Cortex of kidney (tissue), 1 donor: ENCODE measurements around the gene TMEM255A.
"Not testable (repeated sequence)": the region's sequence is repeated elsewhere in the genome, so short reads cannot be mapped to it uniquely, and the experiment has no call there.

ENCODE experiments used
- DNase-seq: peaks from one replicate; lab custom pipeline; 2025; lab: John Stamatoyannopoulos, UW

The TMEM255A gene

DNA sequence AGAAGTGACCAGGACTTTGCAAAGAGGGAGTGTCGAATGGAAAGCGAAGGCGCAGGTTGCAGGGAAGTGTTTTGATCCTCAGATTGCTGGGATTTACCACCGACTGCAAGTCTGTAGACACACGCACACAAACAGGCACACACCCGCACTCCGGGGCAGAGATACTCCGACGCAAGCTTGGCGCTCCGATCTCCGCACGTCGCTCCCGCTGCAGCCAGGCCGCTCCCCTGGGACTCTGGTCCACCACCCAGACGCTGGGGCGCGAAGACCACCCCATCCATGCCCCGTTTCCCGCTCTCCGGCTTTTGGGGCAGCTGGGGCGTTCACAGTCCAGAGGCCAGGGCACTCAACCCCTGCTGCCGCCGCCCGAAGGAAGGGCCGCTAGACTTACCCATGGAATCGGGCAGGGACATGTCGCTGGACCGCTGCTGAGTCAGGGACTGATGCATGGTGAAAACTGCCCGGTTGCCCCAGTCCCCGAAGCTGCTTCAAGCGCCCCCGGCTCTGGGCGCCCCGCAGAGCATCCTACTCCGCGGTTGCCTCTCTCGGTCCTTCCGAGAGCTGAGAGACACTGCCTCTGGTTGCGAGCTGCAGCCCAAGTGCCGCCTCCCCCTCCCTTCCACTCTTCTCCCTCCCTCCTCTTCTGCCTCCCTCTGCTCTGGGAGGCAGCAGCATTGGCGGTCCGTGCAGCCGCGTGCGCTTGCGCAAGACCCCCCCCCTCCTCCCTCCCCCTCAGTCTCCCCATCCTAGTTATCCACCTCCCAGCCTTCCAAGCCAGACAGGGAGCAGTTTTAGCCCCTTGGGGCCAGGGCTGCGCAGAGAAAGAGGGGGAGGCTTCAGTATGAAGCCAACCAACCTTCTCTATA lies at the start of gene TMEM255A:
Gene TMEM255A (minus strand): TSS at position 601 of the 866 bp plus-strand sequence. CDS start 152 bp downstream, at position 449.
- no peak for DNase-seq

DNA sequence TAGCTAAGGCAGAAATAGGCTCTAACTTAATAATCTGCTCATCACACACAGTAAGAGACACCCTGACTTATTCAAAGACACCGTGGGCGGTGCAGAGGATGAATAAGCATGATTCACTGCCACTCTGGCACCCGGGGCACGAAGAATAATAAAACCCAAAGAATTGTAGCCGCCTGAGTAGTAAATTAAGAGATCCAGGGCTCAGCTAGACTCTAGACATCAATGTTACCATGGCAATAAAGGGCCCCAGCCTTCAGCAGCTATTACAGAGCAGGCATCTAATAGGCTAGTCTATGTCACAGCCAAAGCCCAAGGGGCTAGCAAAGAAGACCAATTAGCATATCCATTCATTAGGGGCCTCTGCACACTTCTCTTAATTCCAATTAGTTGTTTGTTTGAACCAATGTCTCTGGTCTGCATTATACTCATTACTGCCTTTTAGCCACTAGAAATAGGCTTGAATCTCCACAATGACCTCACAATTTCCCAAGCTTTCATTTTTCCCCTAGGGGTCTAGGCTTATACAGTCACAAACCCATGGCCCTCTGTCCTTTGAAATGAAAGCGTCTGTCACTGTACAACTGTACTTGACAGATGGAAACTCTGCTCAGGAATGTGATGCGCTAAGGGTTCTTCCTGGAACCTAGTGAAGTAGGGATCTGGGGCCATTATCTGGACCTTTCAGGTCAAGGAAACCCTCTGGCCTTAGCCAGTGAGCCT lies 47.6 kb upstream of the TMEM255A start:
- DNase-seq: no peak

DNA sequence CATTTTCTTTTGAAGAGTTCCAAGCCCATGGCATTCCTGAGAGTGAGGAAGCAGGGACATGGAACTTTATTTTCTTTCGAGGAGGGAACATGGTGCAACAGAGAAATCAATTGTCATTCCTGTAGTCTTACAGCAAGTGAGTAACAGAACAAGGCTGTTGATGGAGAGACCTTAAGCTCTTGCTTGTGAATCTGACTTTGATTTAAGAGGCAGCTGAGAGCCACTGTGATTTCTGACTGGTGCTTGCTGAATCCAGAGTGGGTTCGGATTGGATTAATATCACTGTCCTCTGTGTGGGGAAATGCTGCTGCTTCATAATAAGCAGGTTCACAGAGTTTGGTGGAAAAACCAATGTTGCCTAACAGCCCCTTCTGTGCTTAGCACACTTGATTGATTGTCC lies 45.9 kb upstream of the TMEM255A start:
- DNase-seq: no peak

DNA sequence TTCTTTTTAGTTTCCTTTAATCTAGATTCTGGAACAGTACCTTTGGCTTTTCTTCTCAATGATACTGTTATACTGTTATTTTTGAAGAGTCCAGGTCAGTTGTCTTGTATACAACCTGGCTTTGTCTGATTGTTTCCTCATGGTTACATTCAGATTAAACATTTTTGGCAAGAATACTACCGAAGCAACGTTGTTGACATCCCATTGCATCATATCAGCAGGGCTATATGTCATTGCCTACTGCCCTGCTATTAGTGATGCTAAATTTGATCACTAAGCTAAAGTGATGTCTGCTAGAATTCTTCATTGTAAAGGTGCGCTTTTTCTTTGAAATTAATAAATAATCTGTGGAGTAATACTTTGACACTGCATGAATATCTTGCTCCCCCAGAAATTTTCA lies 44.8 kb upstream of the TMEM255A start:
- DNase-seq: no peak

DNA sequence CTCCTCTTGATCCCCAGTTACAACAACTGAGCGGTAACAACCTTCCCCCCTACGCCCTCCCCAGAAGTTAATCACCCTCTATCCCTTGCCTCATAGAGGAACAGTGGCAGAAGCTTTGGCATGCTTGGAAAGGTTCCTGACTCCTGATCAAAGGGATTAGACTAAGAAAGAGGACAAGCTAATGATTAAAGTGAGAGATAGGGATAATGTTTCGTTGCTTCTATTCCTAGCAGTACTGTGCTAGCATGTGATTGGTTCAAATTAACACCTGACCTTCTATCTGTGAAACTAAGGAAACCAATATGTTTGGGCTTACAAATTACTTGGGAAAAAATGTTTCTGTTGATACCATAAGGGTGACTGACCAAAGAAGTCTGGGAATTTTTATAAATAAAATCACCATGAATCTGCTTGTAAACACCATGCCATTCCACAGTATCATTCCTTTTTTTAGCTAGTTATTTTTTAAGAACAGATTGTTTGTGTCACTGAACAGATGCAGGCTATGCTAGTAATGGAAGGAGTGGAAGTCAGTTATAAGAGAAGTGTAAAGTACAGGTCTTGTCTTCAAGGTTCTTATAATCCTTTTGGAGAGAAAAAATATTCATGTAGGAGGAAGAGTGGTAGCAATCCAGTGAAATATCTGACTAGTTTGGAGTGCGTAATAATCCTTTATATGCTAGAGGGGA lies 39.3 kb upstream of the TMEM255A start:
- DNase-seq: no peak

DNA sequence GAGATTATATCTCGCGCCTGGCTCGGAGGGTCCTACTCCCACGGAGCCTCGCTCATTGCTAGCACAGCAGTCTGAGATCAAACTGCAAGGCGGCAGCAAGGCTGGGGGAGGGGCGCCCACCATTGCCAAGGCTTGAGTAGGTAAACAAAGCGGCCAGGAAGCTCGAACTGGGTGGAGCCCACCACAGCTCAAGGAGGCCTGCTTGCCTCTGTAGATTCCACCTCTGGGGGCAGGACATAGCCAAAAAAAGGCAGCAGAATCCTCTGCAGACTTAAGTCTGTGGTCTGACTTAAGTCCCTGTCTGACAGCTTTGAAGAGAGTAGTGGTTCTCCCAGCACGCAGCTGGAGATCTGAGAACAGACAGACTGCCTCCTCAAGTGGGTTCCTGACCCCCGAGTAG lies 33.3 kb upstream of the TMEM255A start:
- DNase-seq: not testable (repeated sequence)

DNA sequence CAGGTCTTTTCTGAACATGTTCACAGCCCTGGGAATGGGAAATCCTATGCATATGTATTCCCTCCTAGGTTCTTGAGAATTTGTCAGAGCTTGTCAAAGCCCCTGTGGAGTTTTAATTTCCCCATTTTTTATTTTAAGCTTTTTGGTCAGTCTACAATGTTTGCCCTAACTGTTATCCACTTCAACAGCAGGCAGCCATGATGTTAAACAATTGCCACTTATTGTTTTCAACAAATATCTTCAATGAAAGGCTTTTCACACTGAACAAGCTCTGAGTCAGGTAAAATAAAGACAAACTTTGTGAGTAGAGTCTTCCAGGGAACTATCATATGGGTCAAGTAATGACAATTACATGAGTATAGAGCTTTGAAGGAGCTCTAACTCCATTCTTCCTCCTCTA lies 25.6 kb upstream of the TMEM255A start:
- no peak for DNase-seq

DNA sequence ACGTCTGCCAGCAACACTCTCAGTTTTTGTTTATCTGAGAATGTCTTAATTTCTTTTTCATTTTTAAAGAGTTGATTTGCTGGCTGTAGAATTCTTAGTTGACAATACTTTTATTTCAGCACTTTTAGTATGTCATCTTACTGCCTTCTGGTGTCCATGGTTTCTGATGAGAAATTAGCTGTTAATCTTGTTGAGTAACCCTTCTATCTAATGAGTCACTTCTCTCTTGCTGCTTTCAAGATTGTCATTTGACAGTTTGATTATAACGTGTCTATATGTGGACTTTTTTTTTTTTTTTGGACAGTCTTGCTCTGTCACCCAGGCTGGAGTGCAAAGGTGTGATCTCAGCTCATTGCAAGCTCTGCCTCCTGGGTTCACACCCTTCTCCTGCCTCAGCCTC lies 24.0 kb upstream of the TMEM255A start:
- no peak for DNase-seq

DNA sequence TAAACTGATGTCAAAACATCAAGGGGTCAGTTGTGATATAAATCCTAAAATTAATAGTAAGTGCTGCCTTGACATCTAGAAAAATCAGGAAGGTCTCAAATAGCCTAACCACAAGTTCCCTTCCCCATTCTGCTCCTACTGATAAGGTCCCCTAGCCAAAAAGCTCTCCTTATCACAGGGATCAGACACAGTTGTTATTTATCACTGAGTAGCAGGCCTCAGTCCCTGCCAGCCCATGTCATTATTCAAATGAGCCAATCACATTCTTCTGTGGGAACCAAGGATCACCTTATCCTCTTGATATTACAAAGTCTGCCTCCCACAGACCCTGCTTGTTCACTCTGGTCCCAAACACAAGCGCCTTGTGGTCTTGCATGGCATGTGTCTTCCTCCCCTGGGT lies 23.3 kb upstream of the TMEM255A start:
- no peak for DNase-seq

DNA sequence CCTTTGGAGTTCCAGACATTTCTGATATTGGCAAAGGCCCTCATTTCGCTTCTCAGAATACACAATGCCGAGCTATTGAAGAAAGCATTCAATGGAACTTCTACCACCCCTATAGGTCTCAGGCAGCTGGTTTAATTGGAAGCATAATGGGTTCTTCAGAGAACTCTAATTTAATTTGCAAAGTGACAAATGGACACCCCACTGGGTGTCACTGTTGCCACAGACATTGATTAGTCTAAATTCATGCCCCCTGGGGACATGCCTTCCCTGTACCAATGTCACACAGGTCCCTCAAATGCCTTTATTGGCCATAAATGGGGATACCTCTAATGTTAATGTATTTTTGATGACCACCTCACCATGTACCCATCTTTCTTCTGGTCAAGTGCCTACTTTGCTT lies 22.9 kb upstream of the TMEM255A start:
- no peak for DNase-seq

DNA sequence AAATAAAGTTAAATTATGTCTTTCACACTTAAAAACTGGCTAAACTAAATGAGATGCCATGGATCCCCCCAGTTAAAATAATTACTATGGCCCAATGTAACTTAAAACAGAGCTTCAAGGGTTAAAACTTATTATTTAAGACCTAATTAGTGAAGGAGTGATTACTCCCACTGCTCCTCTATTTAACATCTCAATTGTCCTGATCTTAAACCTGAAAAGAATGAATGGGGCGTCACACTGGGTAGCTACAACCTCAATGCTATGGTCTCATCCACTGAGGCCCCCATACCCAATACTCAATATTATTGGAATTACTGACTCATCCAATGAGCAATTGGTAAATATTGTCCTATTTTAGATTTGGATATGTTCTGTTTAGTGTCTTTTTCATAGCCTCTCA lies 21.1 kb upstream of the TMEM255A start:
- DNase-seq: no peak

DNA sequence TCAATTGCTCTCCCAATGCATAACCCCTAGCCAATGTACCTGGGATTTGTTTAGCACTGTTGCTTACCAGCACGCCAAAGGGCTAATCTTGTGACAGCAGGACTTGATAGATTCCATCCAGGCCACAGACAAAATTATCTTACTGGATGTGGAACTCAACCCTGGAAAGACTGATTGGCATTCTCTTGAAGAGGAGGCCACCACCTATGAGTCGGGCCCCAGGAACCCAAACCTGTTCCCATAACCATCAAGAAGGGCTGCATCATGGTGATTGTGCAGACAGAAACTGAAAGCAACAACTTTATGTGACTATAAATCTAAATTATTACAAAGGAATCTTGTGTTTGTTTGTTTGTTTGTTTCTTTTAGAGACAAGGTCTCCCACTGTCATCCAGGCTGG lies 19.9 kb upstream of the TMEM255A start:
- no peak for DNase-seq

DNA sequence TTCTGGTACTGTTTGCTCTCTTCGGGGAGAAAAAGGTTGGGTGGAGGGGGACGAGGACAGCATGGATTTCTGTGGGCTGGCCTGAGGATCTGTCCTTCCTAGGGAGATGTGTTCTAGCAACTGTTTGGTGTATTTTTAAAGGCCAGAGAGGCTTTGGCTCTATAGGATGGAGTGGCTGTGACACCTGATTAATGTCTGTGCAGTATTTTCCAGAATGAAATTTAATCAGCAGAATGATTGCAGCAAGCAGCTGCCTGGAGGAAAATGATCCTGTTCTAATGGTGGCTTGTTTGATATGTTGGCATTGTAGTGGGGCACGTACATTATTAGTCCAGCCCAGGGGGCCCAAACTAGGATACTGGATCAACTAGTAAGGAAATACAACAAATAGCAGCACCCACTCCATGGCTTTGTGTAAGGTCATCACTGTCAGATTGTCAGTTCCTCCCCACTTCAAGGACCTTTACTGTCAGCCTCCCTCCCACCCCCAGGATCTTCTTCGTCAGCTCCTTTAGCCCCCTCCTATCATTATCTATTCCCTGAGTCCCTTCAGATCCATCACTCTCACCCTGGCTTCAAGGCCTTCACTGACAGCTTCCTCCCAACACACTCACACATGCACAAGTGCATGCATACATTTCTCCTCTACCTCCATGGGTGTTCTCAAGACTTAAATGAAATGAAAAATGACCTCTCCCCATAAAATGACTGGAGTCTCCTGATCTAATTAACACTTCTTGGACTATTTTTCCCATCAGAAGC lies 10.4 kb upstream of the TMEM255A start:
- no peak for DNase-seq

DNA sequence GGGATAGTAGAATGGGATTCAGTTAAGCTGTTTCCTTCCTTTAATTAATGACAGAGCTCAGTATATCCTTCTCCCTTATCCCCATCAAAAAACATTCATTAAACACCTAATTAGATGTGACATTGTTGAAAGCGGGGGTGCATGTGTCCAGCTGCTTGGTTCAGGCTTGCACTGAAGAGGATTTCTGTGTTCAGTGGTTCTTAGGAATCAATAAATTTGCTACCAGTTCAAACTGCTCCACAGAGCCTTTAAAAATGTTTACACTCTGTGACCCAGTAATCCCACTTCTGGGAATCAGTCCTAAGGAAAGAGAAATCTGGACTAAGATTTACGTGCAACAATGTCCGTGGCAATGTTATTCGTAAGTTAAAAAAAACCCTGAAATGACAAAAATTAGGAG lies 7.2 kb upstream of the TMEM255A start:
- DNase-seq: no peak

DNA sequence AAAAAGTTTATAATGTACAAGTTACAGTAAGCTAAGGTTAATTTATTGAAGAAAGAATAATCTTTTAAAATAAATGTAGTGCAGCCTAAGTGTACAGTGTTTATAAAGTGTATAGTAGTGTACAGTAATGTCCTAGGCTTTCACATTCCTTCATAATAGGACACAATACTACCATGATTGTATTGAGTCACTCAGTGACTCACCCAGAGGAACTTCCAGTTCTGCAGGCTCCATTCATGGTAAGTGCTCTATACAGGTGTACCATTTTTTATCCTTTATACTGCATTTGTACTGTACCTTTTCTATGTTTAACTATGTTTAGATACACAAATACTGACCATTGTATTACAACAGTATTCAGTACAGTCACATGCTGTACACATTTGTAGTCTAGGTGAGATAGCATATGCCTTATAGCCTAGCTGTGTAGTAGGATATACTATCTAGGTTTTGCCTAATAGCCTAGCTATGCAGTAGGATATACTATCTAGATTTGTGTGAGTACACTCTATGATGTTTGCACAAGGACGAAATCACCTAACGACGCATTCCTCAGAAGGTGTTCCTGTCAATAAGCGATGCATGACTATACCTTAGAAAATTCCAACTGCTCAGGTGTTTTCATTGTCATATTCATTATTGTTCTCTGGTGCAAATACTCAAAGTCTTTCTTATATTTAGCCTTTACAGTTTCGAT lies 5.5 kb upstream of the TMEM255A start:
- DNase-seq: no peak

DNA sequence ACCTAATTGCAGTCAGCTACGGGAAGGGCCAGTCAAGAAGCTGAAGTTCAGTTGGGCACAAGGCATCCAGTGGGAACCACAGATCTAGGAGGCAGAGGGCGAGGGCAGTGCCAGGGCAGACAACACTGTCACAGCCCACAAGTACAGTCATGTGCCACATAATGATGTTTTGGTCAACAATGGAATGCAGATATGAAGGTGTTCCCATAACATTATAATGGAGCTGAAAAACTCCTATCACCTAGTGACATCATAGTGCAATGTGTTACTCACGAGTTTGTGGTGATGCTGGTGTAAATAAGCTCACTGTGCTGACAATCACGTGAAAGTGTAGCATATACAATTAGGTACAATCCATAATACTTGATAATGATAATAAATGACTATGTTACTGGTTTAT lies 4.5 kb upstream of the TMEM255A start:
- DNase-seq: no peak

DNA sequence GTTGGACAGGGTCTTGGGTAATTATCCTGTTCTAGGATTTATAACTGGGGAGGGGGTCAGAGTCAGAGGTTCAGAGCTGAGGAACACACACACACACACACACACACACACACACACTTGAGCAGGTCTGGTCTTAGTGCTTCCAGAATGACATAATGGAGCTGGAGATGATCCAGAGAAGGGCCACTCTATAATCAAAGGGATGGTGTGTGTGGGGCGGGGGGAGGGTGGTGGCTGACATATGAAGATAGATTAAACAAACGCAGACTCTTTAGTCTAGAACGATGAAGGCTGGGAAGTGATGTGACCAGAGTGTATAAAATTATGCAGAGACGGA lies 434 bp upstream of the TMEM255A start:
- no peak for DNase-seq

DNA sequence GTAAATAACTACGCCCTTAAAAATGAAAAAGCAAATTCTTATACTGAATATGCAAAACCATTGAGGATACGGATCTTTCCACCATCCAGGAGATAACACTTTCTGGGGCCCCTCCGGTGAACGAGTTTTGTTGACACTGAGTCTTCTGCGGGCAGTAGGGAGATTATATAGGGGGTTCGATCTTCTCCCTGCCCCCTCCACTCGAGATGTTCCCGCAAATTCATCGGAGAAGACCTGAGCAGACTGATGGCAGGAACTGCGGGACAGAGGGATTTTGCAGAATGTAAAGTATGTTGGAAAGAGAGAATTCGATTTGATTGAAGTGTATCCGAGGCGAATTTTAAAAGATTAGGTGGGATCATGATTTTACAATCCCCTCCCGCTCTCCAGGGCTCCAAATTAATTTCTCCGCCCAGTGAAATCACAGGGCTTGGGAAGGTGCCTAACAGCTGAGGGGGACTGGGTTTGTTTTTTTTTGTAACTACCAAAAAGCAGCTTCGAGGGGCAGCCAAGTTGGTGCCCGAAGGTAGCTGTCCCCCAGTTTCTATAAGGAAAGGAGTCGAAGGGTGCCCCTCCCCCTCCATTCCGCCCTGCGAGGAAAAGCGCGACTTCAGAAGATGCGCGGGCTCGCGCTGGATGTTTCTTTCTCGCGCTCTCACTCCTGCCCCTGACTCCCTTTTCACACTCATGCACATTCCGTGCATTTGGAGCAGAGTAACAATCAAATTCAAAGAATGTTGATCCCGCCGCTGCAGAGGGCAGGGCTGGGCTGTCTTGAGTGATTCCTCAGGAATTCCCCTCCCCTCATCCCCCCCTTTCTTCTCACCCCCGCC lies 1.2 kb downstream of the TMEM255A start:
- no peak for DNase-seq

DNA sequence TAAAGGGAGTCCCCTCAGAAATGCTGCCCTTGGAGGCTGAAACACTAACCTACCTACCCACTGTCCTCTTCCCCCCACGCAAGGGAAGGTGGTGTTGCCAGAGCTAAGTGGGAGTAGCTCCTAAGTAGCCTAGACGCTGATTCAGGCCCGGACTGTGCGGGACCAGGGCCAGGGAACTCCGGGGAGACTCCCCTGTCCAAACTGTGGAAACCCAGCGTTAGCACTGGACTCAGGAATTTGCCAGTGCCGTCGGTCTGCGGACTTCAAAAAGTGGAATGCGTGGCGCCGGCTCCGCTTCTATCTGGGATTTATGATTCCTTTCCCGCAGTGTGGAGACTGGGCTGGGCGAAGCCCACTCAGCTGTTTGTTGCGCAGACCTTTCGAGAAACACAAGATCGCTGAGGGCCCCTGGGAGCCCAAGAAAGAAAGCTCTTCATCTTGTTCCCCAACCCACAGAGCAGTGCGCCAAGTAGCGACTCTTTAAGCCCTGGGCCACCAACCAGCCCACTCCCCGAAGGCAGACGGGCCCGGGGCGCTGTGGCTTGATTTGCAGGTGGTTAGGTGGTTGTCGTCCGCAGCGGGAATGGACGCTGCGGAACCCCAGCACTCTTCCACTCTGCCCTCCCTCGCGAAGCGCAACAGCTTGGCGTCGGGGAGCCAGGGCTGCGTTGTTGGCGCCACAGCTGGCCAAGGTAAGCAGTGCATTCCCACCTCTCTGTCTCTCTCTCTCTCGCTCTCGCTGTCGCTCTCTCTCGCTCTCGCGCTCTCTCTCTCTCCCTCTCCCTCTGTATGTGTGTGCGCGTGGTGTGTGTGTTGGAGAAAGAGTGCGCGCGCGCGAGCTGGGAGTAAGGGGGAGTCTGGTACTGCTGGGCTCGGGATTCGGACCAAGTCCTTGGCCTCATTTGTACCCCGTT lies 2.0 kb downstream of the TMEM255A start:
- DNase-seq: no peak

DNA sequence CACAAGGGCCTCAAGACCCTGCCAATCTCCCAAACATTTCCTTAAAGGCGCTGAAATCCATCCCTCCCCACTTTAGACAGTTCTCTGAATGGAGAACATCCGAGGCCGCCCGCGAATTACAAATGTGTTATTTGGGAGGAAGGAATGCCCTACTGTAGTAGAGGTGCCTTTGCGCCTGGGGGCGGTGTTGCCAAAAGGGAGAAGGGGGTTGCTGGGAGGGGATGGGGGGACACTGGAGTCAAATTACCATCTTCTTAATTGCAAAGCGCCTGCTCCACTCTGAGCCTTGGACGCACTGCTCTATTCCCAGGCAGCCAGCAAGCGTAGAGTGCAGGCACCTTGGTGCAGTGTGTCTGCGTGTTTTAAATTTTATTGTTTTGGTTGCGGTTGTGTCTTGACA lies 2.7 kb downstream of the TMEM255A start:
- DNase-seq: no peak
